Thyroid gland (tissue), 4 donors: ENCODE measurements around the gene SLC5A4. TPM values are rescaled to one million over a fixed set of nuclear protein-coding genes. Genes with fewer than 3 reads are reported as not detected.
"Not testable (repeated sequence)": the region's sequence is repeated elsewhere in the genome, so short reads cannot be mapped to it uniquely, and the experiment has no call there.

Experiments
- DNase-seq, 2 donors: peaks; one replicate each; pipeline ENCODE4 v3.0.0-alpha.2; 2019
- H3K27ac ChIP-seq, 3 donors: fragments of 200-600 bp; sonication (generic); 1 replicate in 2 of 3; 2 replicates in 1 of 3; pipeline ENCODE4 v1.5.1; 2016 to 2019; ENCODE audit warnings: mild to moderate bottlenecking in 1 of 3, moderate library complexity in 1 of 3
- H3K27me3 ChIP-seq: fragments of 200-600 bp; sonication (generic); one replicate; pipeline ENCODE4 v1.5.1; 2019
- H3K36me3 ChIP-seq, 2 donors: fragments of 200-600 bp; sonication (generic); one replicate each; pipeline ENCODE4 v1.5.1; 2016 to 2019
- H3K4me1 ChIP-seq, 2 donors: fragments of 200-600 bp; sonication (generic); one replicate each; pipeline ENCODE4 v1.5.1; 2017 to 2019
- H3K4me3 ChIP-seq, 3 donors: fragments of 200-600 bp; sonication (generic); replicated peaks in 1 of 3; 1 replicate in 2 of 3; 2 replicates in 1 of 3; pipeline ENCODE4 v1.5.1; 2016; ENCODE audit warnings: mild to moderate bottlenecking in 1 of 3
- H3K9me3 ChIP-seq: fragments of 200-600 bp; sonication (generic); one replicate; pipeline ENCODE4 v1.5.1; 2017
- CTCF ChIP-seq, 6 experiments: fragments of 200-600 bp in 3 of 6; fragments of 450-650 bp in 3 of 6; sonication (generic) in 3 of 6; IDR thresholded peaks; one replicate each; pipeline ENCODE4 v1.5.1; 2016 to 2019; ENCODE audit warnings: antibody characterized with exemption in 6 of 6, mild to moderate bottlenecking in 2 of 6, inconsistent platforms in 1 of 6, moderate library complexity in 1 of 6
- POLR2A ChIP-seq, 2 donors: fragments of 450-650 bp; IDR thresholded peaks; one replicate each; pipeline ENCODE4 v1.6.1; 2017; ENCODE audit warnings: antibody characterized with exemption in 2 of 2, mild to moderate bottlenecking in 2 of 2, moderate library complexity in 1 of 2
- WGBS, 2 donors: methylation state at CpG; one replicate each; pipeline ENCODE4 v1.1.5; 2017; 5-methylcytosine and 5-hydroxymethylcytosine counted together
- intact Hi-C: fragments of 100-400 bp; cut with DNase I; formaldehyde crosslinking; loops from one replicate; pipeline ENCODE4 v1.15.1; 2023
- total RNA-seq, 4 donors: library from RNA; depleted of rRNA; stranded (reverse); fragments of >200 nt; gene quantifications; one replicate each; pipeline ENCODE4 v1.2.3, GENCODE V29; 2016

The SLC5A4 gene
- total RNA-seq = 1 to 10 TPM in 3 of 4 donors, under 1 TPM in 1; 0.45 to 1.3 (median 1.3) TPM

GRCh38 chr22:32255217-32255616 is at the start of gene SLC5A4:
Gene SLC5A4, minus strand, starts transcription at chr22:32255347. Its CDS starts 18 bp downstream, at chr22:32255329.
- TF ChIP-seq CTCF (IDR thresholded peaks at IDR 0.05) = no peak
- TF ChIP-seq POLR2A (IDR thresholded peaks at IDR 0.05) = no peak
- intact Hi-C loops = no loop called here
- H3K27ac ChIP-seq = no peak within 1 kb of the TSS
- no peak within 1 kb of the TSS for H3K4me3 ChIP-seq
- no peaks in the 10 kb centered on the region for H3K27me3 ChIP-seq
- no peak for DNase-seq
- WGBS, 2 donors = 85 to 87% methylated on average over 3 to 5 of the region's 5 CpGs
- H3K36me3 ChIP-seq = no peaks in the 10 kb centered on the region
- H3K4me1 ChIP-seq = no peaks in the 10 kb centered on the region
- H3K9me3 ChIP-seq = no peaks in the 10 kb centered on the region

GRCh38 chr22:32293921-32294320 is 38.8 kb upstream of the SLC5A4 start:
- H3K36me3 ChIP-seq, H3K9me3 ChIP-seq, DNase-seq, H3K27ac ChIP-seq, intact Hi-C loops, H3K4me1 ChIP-seq, H3K27me3 ChIP-seq, H3K4me3 ChIP-seq: not testable (repeated sequence)

GRCh38 chr22:32286290-32286840 is 31.2 kb upstream of the SLC5A4 start:
- Histone ChIP-seq H3K4me3 (no peak overlapping the region), H3K27ac (no peak overlapping the region), H3K9me3 (no peaks in the 10 kb centered on the region), H3K4me1 (no peaks in the 10 kb centered on the region), H3K27me3 (no peaks in the 10 kb centered on the region), H3K36me3 (no peaks in the 10 kb centered on the region)
- no peak for DNase-seq
- no peak for TF ChIP-seq CTCF (IDR thresholded peaks at IDR 0.05)
- TF ChIP-seq POLR2A (IDR thresholded peaks at IDR 0.05) = no peak
- WGBS, 2 donors = 83 to 85% methylated on average over 3 of the region's 3 CpGs
- intact Hi-C loops = no loop called here

GRCh38 chr22:32281072-32281471 is 25.9 kb upstream of the SLC5A4 start:
- DNase-seq = no peak
- H3K36me3 ChIP-seq = no peaks in the 10 kb centered on the region
- no peak overlapping the region for H3K27ac ChIP-seq
- H3K9me3 ChIP-seq = no peaks in the 10 kb centered on the region
- H3K27me3 ChIP-seq = no peaks in the 10 kb centered on the region
- intact Hi-C loops = no loop called here
- no peaks in the 10 kb centered on the region for H3K4me1 ChIP-seq
- TF ChIP-seq POLR2A (IDR thresholded peaks at IDR 0.05) (no peak), CTCF (IDR thresholded peaks at IDR 0.05) (no peak)
- H3K4me3 ChIP-seq = no peak overlapping the region
- 31 to 48% methylated on average over 9 to 11 of the region's 11 CpGs for WGBS, 2 donors

GRCh38 chr22:32275353-32275752 is 20.2 kb upstream of the SLC5A4 start:
- H3K36me3 ChIP-seq, H3K9me3 ChIP-seq, H3K4me3 ChIP-seq, H3K27ac ChIP-seq, H3K27me3 ChIP-seq, DNase-seq, H3K4me1 ChIP-seq, intact Hi-C loops: not testable (repeated sequence)
- WGBS, 2 donors = 89 to 94% methylated on average over 4 of the region's 4 CpGs

- H3K27me3 ChIP-seq = no peaks in the 10 kb centered on the region
- no peak overlapping the region for H3K4me3 ChIP-seq
- H3K4me1 ChIP-seq = no peaks in the 10 kb centered on the region
- 83 to 92% methylated on average over 13 to 14 of the region's 18 CpGs for WGBS, 2 donors
- no peaks in the 10 kb centered on the region for H3K36me3 ChIP-seq
- DNase-seq = no peak
- no peak overlapping the region for H3K27ac ChIP-seq
- no peaks in the 10 kb centered on the region for H3K9me3 ChIP-seq
- TF ChIP-seq POLR2A (IDR thresholded peaks at IDR 0.05) (no peak), CTCF (IDR thresholded peaks at IDR 0.05) (no peak)
- intact Hi-C loops = no loop called here
Measured at GRCh38 chr22:32271389-32271788, 16.2 kb upstream of the SLC5A4 start.
